Hematopoietic multipotent progenitor cell treated with erythropoietin and hydrocortisone succinate and interleukin-3 and kit ligand, for 8 days (in vitro differentiated cells): Measurements from ENCODE around the gene PRKAR1B.

Experiments
- DNase-seq: peaks from one replicate; pipeline ENCODE4 v3.0.0-alpha.2; 2015

Gene PRKAR1B

DNA sequence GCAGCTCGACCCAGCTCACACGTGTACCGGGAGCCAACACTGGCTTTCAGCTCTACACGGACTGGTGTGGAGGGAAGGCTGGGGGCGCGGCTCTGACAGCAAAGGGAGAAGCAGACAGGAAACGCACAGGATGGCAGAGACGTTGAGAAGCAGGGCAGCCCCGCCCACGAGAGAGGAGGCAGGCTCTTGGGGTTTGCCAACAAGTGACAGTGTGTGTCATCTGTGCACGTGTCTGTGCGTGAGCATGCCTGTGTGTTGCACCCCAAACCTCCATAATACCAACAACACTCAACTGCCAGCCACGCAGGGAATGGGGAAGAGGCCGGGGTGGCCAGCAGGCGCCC lies 143.0 kb downstream of the PRKAR1B start:
- DNase-seq = peak; percentile 47

DNA sequence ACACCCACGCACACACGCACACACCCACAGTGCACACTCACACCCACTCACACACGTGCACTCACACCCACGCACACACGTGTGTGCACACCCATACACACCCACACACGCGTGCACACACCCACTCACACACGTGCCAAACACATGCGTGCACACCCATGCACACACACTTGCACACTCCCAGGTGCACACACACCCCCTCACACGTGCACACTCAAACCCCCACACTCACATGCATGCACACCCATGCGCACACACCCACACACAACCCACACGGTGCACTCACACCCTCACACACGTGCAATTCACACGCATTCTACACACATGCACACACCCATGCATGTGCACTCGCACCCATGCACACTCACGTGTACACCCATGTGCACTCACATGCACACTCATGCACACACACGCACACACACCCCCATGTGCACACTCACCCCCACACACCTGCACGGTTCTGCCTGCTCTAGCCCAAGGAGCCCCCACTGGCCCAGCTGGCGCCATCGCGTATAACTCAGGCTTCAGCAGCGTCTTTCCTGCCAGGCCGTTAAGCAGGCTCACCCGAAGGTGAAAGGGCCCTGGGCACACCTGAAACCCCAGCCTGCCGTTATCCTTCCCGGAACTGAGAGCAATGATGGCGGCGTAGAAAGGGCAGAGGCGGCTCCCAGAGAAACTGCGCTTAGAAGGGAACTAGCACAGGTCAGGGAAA lies 143.5 kb downstream of the PRKAR1B start:
- no peak for DNase-seq

DNA sequence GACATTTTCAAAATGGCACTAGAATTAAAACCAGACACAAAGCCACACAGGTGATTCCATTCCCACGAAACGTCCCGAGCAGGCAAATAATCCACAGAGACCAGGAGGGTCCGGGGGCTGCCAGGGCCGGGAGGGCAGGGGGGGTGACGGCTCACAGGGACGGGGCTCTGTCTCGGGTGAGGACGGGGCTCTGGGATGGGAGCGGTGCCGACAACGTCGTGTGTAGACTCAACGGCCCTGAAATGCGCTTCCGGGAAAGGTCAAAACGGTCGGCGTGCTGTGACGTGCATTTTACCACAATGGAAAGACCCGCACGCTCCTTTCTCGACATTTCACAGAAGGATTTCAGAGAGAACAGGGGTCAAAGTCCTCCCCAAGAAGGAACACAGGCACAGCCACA lies 144.2 kb downstream of the PRKAR1B start:
- no peak for DNase-seq

DNA sequence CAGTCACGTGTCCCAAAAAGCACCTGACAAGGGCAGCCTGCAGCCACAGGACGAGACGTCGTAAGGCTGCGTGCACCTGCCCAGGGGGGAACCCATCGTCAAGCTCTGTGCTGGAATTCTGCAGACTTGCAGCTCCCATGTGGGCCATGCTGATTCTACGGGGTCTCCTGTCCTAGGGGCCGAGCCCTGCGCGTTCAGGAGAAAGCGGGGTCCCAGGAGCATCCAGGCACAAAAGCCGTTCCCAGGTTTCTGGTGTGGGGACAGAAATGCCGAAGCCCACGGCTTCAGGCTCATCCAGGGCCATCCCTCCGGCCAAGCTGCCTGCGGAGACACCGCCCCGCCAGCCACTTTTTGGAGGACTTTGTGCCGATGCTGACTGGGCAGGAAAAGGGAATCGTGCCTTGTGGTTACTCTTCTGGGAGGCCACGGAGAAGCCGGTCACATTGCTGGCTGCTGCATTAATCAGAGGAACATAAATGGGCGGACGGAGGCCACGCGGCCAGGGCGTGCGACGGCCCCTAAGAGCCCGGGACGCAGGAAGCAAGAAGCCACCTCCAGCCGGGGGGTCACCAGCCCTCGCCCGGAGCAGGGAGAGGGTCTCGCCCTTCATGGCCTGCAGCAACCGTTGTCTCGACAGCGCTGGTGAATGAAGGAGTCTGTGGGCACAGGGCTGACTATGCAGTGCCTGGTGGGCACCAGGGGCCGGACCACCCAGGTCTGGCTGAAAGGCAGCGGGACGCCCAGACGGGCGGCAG lies 144.8 kb downstream of the PRKAR1B start:
- DNase-seq = no peak

DNA sequence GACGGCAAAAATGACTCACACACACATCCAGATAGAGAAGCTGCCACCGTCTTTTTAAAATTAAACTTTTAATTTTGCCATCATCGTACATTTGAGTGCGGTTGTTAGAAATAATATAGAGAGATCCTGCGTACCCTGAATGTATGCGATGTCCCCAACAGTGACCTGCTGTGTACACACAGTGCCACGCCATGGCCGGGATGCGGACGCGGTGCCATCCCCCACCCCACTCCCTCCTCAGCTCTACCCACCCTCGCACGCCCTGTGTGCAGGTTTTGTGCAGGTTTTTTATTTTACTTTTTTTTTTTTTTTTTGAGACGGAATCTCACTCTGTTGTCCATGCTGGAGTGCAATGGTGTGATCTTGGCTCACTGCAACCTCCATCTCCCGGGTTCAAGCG lies 148.7 kb downstream of the PRKAR1B start:
- DNase-seq = no peak

DNA sequence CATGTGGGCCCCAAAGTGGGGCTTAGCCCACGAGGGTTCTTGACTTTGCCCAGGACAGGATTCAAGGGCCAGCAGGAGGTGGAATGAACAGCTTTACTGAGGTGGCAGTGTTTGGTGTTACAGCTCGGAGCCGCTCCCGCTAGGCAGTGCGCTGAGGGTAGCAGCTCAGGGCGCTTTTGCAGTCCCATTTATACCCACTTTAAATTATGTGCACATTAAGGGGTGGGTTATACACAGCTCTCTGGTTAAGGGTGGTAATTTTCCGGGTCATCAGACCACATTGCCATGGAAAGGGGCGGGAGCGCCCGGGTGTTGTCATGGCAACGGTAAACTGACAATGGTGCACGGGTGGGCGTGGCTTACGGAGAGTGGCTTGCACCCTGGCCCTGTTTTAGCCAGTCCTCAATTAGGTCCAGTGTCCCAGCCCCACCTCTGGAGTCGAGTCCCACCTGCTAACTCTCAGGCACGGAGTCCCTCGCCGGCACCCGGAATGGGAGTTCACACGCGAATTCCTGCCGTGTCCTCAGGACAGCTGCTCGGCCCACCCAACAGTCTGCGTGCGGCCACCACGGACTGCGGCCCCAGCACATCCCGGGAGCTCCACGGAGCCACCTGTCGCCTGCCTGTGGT lies 149.2 kb downstream of the PRKAR1B start:
- peak; percentile 6 for DNase-seq

DNA sequence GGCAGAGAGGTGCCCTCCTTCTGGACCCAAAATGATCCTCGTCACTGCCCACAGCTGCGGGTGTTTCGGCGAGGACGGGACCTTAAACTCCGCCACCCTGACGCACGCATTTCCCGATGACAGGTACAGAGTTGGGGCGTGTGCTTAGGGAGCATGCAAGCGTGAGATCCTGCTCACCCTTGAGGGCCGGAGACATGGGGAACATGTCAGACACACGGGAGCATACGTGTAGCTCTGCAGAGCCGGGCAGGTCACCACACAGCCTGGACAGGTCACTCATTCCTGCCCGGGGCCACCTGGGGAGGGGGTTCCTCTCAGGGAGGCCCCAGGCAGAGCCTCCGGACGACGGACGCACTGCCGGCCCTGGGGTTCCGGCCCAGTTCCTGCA lies 149.8 kb downstream of the PRKAR1B start:
- no peak for DNase-seq

DNA sequence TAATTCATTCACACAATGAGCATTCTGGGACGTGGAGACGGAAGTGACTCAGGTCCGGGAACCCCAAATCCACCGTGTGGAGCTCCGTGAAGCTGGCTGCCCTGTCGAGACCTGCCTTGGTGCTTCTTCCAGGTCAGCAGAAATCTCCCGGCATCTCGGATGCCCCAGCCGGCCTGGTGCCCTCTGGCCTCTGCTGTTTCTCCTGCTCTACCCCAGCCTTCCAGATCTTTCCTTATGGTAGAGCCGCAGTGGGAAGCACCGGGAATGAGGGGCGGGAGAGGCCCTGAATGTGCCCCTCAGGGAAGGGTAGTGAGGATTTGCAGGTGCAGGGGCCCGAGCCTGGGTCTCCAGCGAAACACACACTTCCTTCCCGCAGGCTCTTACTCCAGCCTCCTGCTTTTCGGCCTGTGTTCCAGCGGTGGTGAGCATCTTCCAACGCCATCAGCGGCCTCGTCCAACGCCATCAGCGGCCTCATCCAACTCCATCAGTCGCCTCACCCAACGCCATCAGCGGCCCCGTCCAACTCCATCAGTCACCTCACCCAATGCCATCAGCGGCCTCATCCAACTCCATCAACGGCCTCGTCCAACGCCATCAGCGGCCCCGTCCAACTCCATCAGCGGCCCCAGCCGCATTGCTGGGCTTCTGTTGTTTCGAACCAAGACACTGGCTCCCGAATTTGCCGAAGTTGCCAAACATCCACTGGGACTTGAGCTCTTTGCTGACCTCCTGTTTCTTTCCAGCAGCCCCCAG lies 150.4 kb downstream of the PRKAR1B start:
- no peak for DNase-seq

DNA sequence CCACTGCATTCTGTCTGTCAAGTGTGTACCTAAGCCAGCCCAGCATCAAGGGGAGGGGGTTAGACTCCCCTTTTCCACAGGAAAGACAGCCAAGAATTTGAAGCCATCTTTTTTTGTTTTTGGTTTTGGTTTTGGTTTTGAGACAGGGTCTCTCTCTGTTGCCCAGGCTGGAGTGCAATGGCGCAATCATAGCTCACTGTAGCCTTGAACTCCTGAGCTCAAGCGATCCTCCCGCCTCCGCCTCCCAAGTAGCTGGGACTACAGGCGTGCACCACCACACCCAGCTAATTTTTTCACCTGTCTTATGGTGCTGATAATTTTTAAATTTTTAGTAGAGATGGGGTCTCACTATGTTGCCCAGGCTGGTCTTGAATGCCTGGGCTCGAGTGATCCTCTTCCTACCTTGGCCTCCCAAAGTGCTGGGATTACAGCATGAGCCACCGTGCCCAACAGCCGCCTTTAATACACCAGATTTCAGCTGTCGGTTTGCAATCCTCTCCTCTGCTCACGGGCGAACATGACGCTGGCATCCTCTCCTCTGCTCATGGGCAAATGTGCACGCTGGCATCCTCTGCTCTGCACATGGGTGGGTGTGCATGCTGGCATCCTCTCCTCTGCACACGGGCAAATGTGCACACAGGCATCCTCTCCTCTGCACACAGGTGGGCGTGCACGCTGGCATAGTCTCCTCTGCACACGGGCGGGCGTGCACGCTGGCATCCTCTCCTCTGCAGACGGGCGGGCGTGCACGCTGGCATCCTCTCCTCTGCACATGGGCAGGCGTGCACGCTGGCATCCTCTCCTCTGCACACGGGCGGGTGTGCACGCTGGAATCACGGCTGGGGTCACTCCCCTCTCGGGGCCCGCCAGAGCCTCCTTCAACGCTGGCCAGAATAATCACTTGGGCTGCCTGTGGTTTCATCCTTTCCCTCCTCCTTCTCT lies 151.4 kb downstream of the PRKAR1B start:
- no peak for DNase-seq

DNA sequence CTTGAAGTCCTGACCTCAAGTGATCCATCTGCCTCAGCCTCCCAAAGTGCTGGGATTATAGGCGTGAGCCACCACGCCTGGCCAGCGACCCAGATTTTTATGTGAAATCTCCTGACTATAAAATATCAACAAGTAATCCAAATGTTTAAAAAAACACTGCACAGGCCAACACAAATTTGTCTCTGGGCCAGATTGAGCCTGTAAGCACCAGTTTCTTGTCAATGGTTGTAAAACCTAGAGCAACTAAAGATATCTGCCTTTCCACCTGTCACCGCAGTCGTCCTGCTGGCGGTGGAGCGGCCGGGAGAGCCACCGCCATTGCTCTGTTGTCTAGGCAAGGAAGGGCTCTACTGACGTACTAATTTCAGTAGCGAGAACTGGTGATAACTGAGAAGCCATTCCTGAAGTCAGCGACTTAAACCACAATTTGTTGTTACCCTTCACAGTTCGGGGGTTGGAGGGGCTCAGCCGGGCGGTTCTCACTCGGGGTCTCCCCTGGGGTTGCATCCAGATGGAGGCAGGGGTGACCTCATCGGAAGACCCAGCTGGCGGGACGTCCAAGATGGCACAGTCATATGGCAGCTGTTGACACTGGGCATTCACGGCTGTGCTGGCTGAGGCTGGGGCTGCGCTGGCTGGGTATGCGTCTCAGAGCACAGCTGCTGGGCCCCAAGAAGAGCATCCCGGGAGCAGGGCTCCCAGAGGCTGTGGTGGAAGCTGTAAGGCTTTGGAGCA lies 152.3 kb downstream of the PRKAR1B start:
- DNase-seq = no peak

DNA sequence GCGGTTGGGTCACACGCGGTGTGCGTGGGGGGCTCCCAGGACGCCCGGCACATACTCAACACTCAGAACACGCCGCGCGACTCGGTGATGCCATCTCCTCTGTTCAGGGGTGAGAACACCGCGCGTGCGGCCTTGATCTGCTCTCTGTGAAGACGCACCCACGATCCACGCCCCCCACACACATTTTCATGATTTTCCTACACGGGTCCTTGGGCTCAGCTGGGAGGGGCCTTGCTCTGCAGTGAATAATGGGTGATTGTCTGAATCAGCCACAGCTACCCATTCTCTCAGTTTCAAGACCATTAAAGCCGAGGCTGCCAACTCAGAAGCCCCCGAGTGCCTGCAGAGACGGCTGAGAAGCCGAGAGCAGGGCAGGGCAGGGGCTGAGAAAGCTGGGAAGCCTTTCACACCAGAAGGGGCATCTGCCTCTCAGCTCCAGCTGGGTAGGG lies 153.1 kb downstream of the PRKAR1B start:
- no peak for DNase-seq

DNA sequence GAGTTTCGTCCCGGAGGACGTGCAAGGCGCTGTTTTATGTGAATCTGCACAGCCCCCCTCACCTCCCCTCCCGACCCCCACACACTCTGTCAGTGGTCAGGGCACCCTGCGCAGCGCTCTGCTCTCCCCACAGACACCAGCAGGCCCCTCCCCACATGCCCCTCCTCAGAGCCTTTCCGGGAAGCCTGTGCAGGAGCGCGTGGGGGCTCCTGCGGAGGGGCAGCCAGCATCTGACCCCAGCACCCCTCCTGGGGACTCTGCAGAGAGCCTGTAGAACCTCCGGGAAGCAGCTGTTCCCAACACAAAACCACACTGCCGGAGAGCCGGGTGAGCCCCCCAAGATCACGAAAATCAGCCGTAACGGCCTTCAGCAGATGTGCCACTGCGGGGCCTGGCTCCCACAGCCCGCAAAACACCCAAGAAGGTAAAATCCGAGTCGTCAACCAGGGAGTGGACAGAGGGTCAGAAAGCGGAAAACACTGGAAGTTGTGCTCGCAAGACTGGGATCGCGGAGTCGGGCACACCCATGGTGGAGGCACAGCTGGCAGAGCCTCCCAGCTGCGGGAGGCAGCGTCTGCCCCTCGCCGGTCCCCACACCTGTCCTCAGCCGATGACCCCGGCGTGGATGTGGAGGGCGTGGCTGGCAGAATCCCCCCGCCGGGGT lies 153.7 kb downstream of the PRKAR1B start:
- DNase-seq = no peak

DNA sequence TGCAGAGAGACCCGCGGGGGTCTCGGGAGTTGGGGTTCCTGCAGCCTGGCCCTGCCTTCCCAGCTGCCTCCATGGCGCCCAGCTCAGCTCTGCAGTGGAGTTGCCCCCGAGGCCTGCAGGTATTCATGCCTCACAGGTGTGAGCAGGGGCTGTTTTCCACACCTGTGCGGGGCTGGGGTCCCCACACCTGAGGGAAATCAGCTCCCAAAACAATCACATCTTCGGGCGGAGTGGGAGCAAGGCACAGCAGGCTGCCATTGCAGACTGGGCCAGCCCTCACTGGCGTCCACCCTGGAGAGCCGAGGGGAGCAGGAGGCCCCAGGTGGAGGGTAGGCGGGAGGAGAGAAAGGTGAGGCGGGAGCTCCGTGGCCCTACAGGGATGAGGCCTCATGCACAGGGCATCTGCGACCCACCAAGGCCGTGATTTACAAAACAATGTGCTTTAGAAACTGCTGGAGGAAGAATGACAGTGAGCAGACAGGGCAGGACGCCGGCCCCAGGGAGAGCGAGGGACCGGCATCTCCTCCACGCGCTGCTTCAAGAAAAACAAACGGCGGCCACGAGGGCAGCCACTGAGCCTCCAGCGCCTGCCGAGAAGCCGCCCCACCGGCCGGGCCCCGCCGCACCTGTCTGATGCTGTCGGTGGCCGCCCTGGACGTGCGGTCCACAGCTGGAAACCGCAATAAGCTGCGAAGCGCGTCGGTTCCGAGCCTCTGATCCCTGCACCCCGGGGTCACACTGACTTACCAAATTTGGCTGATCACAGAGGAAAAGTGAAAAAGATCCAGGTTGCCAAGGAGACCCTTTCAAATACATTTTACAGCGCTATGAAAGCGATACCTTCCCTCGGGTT lies 154.4 kb downstream of the PRKAR1B start:
- no peak for DNase-seq

DNA sequence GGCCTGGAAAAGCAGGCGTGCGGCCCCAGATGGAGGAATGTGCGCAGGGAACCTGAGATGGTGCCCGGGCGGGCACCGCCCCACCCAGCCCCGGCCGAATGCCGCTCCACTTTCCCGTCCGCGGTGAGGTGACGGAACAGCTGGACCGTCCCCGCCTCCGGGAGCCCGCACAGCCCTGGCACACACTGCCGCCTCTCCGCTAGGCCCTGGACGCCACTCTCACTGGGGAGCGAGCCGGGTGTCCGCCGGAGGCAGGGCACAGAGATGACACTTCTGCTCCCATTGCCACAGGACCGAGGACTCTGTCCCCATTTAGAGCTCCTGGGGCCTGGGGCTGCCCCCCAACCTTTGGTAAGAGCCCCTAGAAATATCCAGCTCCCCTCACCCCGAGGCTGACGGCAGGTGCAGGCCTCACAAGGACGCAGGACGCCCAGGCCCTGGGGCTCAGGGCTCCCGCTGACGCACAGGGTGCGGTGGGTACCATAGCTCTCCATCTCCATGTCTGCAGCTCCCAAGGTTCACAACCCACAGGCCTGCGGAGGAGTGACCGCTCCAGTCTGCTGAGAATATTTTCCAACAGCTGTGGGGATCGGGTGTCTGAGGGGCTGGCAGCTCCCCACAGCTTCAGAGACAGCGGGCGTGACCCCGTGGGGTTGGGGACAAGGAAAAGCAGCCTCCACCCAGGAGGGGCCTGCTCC lies 155.2 kb downstream of the PRKAR1B start:
- no peak for DNase-seq

DNA sequence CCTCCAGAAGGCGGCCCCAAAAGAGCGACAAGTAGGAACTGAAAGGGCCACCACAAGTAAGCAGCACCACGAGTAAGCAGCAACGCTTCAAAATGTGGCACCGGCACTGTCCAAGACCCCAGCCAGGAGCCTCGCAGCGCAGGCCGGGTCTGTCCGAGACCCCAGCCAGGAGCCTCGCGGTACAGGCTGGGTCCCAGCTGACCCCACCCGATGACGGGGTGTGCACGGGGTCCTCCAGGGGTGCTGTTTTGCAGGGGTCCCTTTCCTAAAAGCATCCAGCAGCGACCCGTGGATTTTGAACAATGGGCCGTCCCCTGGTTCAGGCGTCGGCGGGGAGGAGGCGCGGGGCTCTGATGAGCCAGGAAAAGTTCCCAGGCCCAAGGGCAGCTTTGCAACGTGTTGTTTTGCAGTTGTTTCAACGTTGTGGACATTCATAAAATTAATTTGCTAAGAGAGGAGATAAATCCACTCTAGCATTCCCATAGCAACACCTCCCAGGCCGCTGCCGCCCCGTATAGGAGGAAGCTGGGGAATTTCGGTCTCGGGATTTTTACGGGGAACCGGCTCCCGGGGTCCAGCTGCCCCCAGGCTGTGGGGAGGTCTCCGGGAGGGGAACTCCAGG lies 155.9 kb downstream of the PRKAR1B start:
- DNase-seq = no peak

DNA sequence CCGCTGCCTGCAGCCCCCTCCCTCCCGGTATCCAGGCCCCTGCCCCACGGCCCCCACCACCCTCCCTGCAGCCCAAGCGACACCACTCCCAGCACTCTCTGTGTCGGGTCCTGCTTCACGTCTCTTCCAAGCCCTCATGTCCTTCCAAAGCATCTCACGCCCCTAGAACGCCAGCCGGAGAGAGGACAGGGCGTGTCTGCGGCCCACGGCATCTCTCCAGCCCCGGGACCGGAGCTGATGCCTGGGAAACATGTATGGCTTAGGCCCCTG lies 156.3 kb downstream of the PRKAR1B start:
- no peak for DNase-seq

DNA sequence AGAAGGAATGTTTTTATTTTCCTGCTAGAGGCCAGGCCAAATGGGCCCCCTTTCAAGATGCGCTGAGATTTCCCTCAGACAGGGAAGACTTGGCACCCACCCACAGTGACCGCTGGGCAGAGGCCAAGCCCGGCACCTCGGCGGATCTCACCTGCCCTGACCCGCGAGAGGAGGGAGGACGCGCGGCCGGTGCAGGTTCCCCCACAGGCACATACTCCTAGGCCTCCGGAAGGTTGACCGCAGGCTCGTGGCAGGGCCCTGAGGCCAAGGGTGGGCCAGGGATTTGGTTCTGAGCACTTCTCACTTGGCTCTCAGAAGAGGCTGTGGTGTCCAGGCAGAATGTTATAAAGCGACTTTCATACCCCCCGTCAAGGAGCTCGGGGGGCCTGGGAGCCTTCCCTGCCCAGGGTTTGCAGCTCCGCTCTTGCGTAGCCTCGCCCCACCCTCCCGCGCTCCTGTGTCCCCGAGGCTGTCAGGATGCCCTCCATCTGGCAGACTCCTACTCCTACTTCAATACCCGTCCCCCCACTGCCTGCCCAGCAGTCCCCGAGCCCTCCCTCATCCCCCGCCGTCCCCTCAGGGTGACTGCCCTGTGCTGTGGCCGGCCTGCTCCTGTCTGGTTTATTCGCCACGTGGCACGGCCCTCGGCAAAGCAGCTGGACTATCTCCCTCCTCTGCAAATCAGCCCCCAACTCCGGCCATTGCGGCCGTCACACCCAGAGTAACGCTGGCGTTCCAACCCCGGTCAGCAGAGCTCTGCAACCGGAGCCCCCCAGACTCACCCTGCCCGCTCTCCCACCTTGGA lies 156.9 kb downstream of the PRKAR1B start:
- no peak for DNase-seq
